Hepatocyte (in vitro differentiated cells): ENCODE measurements around the gene MACO1.
A peak's percentile ranks its signal among the peaks of the same experiment; 100 is the strongest.

Experiments used
- EZH2 ChIP-seq: fragments of 200-600 bp; sonication (generic); IDR thresholded peaks from 2 replicates; pipeline ENCODE4 v1.6.1; 2016; ENCODE audit warnings: antibody characterized with exemption, mild to moderate bottlenecking, borderline replicate concordance
- EZH2phosphoT487 ChIP-seq: fragments of 200-600 bp; sonication (generic); IDR thresholded peaks from one replicate; pipeline ENCODE4 v1.6.1; 2018; ENCODE audit warnings: antibody characterized with exemption, mild to moderate bottlenecking, low read depth, moderate library complexity; ENCODE audit not compliant: unreplicated experiment, severe bottlenecking
- TF ChIP-seq, protein P1 (sequence below): fragments of 200-600 bp; sonication (generic); IDR thresholded peaks from 2 replicates; pipeline ENCODE4 v1.5.1; 2016; ENCODE audit warnings: antibody characterized with exemption, mild to moderate bottlenecking; ENCODE audit not compliant: poor library complexity

DNA sequence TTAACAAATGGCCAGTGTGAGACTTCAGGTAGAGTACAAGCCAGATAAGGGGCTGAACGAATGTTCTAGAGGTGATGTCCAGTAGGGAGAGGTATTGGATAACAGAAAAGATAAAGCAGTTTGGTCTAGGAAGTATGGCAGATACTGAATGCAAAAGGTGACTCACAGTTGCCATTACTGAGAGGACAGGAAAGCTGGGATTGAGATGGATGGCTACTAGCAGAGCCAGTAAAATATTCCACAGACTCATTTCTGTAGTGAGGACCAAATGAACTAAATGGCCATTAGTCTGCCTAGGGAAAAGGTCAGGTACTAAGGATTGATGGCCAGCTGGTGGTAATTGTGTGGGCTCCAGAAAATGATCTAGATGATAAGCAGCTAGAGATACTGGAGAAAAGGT, 11.5 kb downstream of the MACO1 start:
- TF ChIP-seq, protein P1, sequence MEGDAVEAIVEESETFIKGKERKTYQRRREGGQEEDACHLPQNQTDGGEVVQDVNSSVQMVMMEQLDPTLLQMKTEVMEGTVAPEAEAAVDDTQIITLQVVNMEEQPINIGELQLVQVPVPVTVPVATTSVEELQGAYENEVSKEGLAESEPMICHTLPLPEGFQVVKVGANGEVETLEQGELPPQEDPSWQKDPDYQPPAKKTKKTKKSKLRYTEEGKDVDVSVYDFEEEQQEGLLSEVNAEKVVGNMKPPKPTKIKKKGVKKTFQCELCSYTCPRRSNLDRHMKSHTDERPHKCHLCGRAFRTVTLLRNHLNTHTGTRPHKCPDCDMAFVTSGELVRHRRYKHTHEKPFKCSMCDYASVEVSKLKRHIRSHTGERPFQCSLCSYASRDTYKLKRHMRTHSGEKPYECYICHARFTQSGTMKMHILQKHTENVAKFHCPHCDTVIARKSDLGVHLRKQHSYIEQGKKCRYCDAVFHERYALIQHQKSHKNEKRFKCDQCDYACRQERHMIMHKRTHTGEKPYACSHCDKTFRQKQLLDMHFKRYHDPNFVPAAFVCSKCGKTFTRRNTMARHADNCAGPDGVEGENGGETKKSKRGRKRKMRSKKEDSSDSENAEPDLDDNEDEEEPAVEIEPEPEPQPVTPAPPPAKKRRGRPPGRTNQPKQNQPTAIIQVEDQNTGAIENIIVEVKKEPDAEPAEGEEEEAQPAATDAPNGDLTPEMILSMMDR: peak; percentile 15
- no peak for TF ChIP-seq EZH2
- no peak for TF ChIP-seq EZH2phosphoT487
